ENCODE results near the gene CS. TPM values are rescaled to one million over a fixed set of nuclear protein-coding genes. Genes with fewer than 3 reads are reported as not detected.
"Not testable (repeated sequence)": the region's sequence is repeated elsewhere in the genome, so short reads cannot be mapped to it uniquely, and the experiment has no call there.

CS gene
- total RNA-seq, 1 donor from 2014 or later, result 64.8 TPM

- Histone ChIP-seq H3K4me3 (ENCODE audit: low read depth, low read length) (no peak overlapping the region), H3K36me3 (ENCODE audit: control insufficient read depth, insufficient read depth, low read length) (peaks cover 4% of the 10 kb centered on the region), H3K27me3 (ENCODE audit: control insufficient read depth, insufficient read depth, low read length) (no peaks in the 10 kb centered on the region)
- TF ChIP-seq, protein P1, sequence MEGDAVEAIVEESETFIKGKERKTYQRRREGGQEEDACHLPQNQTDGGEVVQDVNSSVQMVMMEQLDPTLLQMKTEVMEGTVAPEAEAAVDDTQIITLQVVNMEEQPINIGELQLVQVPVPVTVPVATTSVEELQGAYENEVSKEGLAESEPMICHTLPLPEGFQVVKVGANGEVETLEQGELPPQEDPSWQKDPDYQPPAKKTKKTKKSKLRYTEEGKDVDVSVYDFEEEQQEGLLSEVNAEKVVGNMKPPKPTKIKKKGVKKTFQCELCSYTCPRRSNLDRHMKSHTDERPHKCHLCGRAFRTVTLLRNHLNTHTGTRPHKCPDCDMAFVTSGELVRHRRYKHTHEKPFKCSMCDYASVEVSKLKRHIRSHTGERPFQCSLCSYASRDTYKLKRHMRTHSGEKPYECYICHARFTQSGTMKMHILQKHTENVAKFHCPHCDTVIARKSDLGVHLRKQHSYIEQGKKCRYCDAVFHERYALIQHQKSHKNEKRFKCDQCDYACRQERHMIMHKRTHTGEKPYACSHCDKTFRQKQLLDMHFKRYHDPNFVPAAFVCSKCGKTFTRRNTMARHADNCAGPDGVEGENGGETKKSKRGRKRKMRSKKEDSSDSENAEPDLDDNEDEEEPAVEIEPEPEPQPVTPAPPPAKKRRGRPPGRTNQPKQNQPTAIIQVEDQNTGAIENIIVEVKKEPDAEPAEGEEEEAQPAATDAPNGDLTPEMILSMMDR (IDR thresholded peaks at IDR 0.05; ENCODE audit: insufficient read depth, low read length, severe bottlenecking), result no peak
- FAIRE-seq (no peak), DNase-seq (ENCODE audit: low read depth) (no peak)
Observed at GRCh38 chr12:56296295-56296694, 3.8 kb downstream of the CS start.

DNA sequence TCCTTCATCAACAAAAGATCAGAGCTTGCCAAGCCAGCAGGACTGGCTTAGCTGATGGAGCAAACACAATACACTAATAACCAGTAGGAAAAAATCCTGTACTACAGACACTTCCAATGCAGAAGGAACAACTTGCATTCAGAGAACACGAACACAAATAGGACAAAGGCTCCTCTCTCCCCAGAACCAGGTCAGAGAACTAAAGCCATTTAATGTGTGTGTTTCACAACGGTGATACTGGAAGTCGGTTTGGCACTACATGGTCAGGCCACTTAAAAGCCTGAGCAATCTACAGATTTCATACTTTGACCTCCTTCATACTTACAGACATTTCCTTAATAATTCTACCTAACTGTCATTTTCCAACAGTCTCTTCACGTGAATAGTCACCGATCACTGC is 6.3 kb downstream of the CS start:
- Histone ChIP-seq H3K36me3 (ENCODE audit: control insufficient read depth, insufficient read depth, low read length) (peaks cover 4% of the 10 kb centered on the region), H3K27me3 (ENCODE audit: control insufficient read depth, insufficient read depth, low read length) (no peaks in the 10 kb centered on the region), H3K4me3 (ENCODE audit: low read depth, low read length) (no peak overlapping the region)
- no peak for DNase-seq (ENCODE audit: low read depth)
- TF ChIP-seq, protein P1 (IDR thresholded peaks at IDR 0.05; ENCODE audit: insufficient read depth, low read length, severe bottlenecking), result no peak
- FAIRE-seq, result no peak

DNA sequence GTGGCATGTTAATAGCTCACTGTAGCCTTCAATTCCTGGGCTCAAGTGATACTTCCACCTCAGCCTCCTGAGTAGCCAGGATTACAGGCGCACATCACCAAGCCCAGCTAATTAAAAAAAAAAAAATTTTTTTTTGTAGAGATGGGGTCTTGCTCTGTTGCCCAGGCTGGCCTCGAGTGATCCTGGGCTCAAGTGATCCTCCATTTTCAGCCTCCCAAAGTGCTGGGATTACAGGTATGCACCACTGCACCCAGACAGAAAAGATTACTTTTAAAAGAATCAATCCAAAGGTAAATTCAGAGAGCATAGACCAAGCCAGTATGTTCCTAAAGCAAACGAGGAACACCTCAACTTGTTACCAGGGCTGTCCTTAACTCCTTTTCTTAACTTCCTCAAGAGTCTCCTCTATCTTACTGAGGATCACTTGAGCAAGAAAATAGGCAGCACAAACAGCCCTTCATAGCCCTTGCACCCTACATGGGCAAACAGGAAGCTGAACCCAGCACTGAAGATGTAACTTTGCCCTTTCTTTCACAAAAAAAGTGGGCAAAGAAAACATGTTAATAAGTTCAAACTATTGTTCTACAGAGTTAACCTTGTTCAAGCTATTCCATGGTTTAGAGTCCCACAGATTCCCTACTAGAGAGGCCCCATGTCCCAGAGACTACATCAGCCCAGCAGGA is 11.3 kb downstream of the CS start:
- no peak for FAIRE-seq
- TF ChIP-seq, protein P1 (IDR thresholded peaks at IDR 0.05; ENCODE audit: insufficient read depth, low read length, severe bottlenecking), result no peak
- no peaks in the 10 kb centered on the region for H3K27me3 ChIP-seq (ENCODE audit: control insufficient read depth, insufficient read depth, low read length)
- no peak overlapping the region for H3K4me3 ChIP-seq (ENCODE audit: low read depth, low read length)
- no peak for DNase-seq (ENCODE audit: low read depth)
- H3K36me3 ChIP-seq (ENCODE audit: control insufficient read depth, insufficient read depth, low read length), result peaks cover 9% of the 10 kb centered on the region

DNA sequence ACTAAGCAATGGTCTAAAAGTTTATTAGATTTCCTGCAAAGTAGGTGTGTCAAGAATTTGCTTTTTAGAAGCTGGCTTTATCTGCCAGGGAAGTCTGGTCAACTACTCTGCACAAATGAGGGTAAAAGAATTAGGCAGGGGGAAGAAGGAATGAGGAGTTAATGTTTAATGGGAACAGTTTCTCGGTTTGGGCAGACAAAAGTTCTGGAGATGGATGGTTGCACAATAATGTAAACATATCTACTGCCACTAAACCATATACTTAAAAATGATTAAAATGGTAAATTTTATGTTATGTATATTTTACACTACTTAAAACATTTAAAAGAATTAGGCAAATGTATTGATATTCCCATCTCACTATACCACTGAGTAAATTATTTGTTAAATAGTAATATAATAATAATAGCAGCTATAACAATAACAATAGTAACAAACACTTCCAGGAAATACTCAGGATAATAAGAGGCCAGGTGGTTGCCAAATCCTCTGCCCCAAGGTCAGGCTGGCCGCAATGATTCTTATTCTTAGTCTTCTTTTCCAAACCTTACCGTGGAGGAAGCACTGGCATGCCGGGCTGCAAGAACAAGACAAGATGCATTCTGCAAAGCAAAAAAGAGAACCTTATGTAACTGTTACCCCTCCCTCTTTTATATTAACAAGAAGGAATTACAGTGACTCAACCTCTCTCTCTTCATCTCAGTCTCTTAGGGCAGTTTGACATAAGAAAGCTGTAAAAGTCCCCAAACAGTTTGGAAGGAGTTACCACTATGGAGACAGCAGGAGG is 13.9 kb downstream of the CS start:
- Histone ChIP-seq H3K27me3 (ENCODE audit: control insufficient read depth, insufficient read depth, low read length) (no peaks in the 10 kb centered on the region), H3K36me3 (ENCODE audit: control insufficient read depth, insufficient read depth, low read length) (peaks cover 14% of the 10 kb centered on the region), H3K4me3 (ENCODE audit: low read depth, low read length) (no peak overlapping the region)
- DNase-seq (ENCODE audit: low read depth) (no peak), FAIRE-seq (no peak)
- TF ChIP-seq, protein P1 (IDR thresholded peaks at IDR 0.05; ENCODE audit: insufficient read depth, low read length, severe bottlenecking), result no peak

DNA sequence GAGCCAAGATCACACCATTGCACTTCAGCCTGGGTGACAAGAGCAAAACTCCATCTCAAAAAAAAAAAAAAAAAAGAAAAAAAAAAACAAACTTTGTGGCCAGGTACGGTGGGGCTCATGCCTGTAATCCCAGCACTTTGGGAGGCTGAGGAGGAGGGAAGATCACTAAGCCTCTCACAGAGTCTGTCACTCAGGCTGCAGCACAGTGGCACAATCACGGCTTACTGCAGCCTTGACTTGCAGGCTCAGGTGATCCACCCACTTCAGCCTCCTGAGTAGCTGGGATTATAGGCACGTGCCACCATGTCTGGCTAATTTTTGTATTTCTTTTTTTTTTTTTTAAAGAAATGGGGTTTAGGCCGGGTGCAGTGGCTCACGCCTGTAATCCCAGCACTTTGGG is 15.9 kb downstream of the CS start:
- not testable (repeated sequence) for H3K27me3 ChIP-seq (ENCODE audit: control insufficient read depth, insufficient read depth, low read length); H3K4me3 ChIP-seq (ENCODE audit: low read depth, low read length); FAIRE-seq; DNase-seq (ENCODE audit: low read depth)
- peaks cover 14% of the 10 kb centered on the region for H3K36me3 ChIP-seq (ENCODE audit: control insufficient read depth, insufficient read depth, low read length)

DNA sequence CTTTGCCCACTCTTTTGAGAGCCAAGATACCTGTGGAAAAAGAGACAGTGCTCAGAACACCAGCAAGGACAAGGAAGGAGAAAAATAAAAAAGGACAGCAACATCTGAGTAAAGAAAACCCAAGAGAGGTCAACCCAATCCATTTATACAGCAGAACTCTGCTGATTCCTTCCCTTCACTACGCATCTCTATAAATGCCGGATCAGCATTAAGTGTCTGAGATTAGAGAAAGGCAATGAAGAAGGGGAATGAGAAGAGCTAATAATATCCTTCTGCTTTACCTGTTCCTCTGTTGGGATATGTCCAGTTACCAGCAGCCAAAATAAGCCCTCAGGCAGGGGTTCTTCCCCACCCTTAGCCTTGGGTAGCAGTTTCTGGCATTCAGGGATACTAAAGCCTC is 17.6 kb downstream of the CS start:
- no peaks in the 10 kb centered on the region for H3K27me3 ChIP-seq (ENCODE audit: control insufficient read depth, insufficient read depth, low read length)
- FAIRE-seq, result no peak
- TF ChIP-seq, protein P1 (IDR thresholded peaks at IDR 0.05; ENCODE audit: insufficient read depth, low read length, severe bottlenecking), result no peak
- H3K4me3 ChIP-seq (ENCODE audit: low read depth, low read length), result no peak overlapping the region
- peaks cover 16% of the 10 kb centered on the region for H3K36me3 ChIP-seq (ENCODE audit: control insufficient read depth, insufficient read depth, low read length)
- DNase-seq (ENCODE audit: low read depth), result no peak
